ENCODE measurements around the gene COG5. TPM values are rescaled to one million over a fixed set of nuclear protein-coding genes. Genes with fewer than 3 reads are reported as not detected.

The COG5 gene
- total and polyA plus RNA-seq, 2 experiments from 2014 or later: 15.4 to 36.5 TPM

DNA sequence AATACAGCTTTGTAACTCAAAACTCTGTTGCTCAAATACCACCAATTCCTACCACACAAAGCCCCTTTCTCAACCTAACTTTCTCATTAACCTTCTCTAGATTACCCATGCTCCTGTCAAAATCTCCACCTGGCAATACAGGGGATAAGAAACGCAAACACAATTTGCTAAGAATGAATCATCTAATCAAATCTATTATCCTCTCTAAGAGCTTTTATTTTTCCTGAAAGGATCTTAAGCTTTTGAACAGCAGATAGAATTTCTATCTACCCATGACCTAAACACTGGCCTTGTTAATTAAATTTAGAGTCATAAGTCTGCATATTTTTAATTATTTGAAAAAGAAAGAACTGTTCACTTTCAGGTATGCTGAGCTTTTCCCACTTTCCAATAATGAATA, 296.6 kb downstream of the COG5 start (continued):
- TF ChIP-seq, protein P1, sequence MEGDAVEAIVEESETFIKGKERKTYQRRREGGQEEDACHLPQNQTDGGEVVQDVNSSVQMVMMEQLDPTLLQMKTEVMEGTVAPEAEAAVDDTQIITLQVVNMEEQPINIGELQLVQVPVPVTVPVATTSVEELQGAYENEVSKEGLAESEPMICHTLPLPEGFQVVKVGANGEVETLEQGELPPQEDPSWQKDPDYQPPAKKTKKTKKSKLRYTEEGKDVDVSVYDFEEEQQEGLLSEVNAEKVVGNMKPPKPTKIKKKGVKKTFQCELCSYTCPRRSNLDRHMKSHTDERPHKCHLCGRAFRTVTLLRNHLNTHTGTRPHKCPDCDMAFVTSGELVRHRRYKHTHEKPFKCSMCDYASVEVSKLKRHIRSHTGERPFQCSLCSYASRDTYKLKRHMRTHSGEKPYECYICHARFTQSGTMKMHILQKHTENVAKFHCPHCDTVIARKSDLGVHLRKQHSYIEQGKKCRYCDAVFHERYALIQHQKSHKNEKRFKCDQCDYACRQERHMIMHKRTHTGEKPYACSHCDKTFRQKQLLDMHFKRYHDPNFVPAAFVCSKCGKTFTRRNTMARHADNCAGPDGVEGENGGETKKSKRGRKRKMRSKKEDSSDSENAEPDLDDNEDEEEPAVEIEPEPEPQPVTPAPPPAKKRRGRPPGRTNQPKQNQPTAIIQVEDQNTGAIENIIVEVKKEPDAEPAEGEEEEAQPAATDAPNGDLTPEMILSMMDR (conservative IDR thresholded peaks at IDR 0.05; ENCODE audit: low read depth in 2 of 2): no peak
- TF ChIP-seq CREB1 (CRISPR knock-in tag; IDR thresholded peaks at IDR 0.05; ENCODE audit: low read depth) (no peak), EZH2 (IDR thresholded peaks at IDR 0.05; ENCODE audit: low read depth, unreplicated experiment) (no peak), POLR2AphosphoS5 (IDR thresholded peaks at IDR 0.05; ENCODE audit: low read depth) (no peak), ZNF331 (CRISPR knock-in tag; IDR thresholded peaks at IDR 0.05; ENCODE audit: low read depth) (no peak)
- TF ChIP-seq, protein P2, sequence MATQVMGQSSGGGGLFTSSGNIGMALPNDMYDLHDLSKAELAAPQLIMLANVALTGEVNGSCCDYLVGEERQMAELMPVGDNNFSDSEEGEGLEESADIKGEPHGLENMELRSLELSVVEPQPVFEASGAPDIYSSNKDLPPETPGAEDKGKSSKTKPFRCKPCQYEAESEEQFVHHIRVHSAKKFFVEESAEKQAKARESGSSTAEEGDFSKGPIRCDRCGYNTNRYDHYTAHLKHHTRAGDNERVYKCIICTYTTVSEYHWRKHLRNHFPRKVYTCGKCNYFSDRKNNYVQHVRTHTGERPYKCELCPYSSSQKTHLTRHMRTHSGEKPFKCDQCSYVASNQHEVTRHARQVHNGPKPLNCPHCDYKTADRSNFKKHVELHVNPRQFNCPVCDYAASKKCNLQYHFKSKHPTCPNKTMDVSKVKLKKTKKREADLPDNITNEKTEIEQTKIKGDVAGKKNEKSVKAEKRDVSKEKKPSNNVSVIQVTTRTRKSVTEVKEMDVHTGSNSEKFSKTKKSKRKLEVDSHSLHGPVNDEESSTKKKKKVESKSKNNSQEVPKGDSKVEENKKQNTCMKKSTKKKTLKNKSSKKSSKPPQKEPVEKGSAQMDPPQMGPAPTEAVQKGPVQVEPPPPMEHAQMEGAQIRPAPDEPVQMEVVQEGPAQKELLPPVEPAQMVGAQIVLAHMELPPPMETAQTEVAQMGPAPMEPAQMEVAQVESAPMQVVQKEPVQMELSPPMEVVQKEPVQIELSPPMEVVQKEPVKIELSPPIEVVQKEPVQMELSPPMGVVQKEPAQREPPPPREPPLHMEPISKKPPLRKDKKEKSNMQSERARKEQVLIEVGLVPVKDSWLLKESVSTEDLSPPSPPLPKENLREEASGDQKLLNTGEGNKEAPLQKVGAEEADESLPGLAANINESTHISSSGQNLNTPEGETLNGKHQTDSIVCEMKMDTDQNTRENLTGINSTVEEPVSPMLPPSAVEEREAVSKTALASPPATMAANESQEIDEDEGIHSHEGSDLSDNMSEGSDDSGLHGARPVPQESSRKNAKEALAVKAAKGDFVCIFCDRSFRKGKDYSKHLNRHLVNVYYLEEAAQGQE (IDR thresholded peaks at IDR 0.05; ENCODE audit: unreplicated experiment): no peak

DNA sequence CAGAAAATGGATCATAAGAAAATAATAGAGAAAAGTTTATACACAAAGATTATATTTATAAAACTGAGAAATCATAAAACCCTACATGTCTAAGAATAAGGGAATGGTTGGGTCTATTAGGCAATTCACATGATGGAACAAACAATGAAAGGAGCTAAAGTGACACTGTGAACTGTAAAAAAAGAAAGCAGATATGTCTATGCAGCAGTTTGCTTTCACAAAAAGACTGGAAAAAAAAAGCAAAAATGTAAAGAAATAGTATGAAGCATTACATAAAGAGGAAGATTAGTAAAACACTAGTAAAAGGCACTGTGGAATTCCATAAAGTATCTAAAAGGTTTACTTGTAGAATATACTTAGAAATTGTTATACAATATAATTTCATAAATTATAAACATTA, 299.0 kb downstream of the COG5 start:
- ATAC-seq (no peak), DNase-seq (ENCODE audit: low spot score) (no peak)
- Mint-ChIP-seq H3K4me3 (no peak overlapping the region), H3K9me3 (no peaks in the 10 kb centered on the region), H3K36me3 (ENCODE audit: low read depth) (no peaks in the 10 kb centered on the region), H3K27me3 (ENCODE audit: insufficient read depth, low read depth, poor library complexity) (peaks cover 2% of the 10 kb centered on the region), H3K4me1 (no peaks in the 10 kb centered on the region), H3K27ac (no peak overlapping the region)
- no peaks in the 10 kb centered on the region for H4K20me1 ChIP-seq (replicated peaks; ENCODE audit: insufficient read depth)
- no peak overlapping the region for H3K4me3 ChIP-seq
- no peaks in the 10 kb centered on the region for H3K4me1 ChIP-seq (ENCODE audit: insufficient read depth)
- H3K36me3 ChIP-seq (ENCODE audit: insufficient read depth): no peaks in the 10 kb centered on the region
- no peak overlapping the region for H3K4me2 ChIP-seq
- H2AFZ ChIP-seq: no peak overlapping the region
- no peak overlapping the region for H3K27ac ChIP-seq (ENCODE audit: low read depth)
- H3F3A ChIP-seq (replicated peaks; ENCODE audit: low read depth): no peaks in the 10 kb centered on the region
- no peaks in the 10 kb centered on the region for H3K27me3 ChIP-seq (ENCODE audit: insufficient read depth)
- no peaks in the 10 kb centered on the region for H3K79me2 ChIP-seq (replicated peaks; ENCODE audit: insufficient read depth)
- H3K9me2 ChIP-seq (ENCODE audit: insufficient read depth): no peaks in the 10 kb centered on the region
- TF ChIP-seq, protein P2 (IDR thresholded peaks at IDR 0.05; ENCODE audit: unreplicated experiment): no peak
- TF ChIP-seq EZH2phosphoT487 (IDR thresholded peaks at IDR 0.05; ENCODE audit: unreplicated experiment): no peak
- TF ChIP-seq JUNB (IDR thresholded peaks at IDR 0.05; ENCODE audit: unreplicated experiment): no peak
- TF ChIP-seq, protein P3, sequence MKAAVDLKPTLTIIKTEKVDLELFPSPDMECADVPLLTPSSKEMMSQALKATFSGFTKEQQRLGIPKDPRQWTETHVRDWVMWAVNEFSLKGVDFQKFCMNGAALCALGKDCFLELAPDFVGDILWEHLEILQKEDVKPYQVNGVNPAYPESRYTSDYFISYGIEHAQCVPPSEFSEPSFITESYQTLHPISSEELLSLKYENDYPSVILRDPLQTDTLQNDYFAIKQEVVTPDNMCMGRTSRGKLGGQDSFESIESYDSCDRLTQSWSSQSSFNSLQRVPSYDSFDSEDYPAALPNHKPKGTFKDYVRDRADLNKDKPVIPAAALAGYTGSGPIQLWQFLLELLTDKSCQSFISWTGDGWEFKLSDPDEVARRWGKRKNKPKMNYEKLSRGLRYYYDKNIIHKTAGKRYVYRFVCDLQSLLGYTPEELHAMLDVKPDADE (IDR thresholded peaks at IDR 0.05): no peak
- no peak for TF ChIP-seq POLR2AphosphoS5 (IDR thresholded peaks at IDR 0.05; ENCODE audit: low read depth)
- no peak for TF ChIP-seq ZNF331 (CRISPR knock-in tag; IDR thresholded peaks at IDR 0.05; ENCODE audit: low read depth)
- no peak for TF ChIP-seq ZNF114 (CRISPR knock-in tag; IDR thresholded peaks at IDR 0.05)
- TF ChIP-seq NANOG (IDR thresholded peaks at IDR 0.05; ENCODE audit: borderline replicate concordance): no peak
- TF ChIP-seq EZH2 (IDR thresholded peaks at IDR 0.05; ENCODE audit: low read depth, unreplicated experiment): no peak
